H9 (cell line): ENCODE results near the gene SNORC. TPM values are rescaled to one million over a fixed set of nuclear protein-coding genes. Genes with fewer than 3 reads are reported as not detected.

Experiments used
- DNase-seq: peaks from one replicate; pipeline ENCODE4 v3.0.0-alpha.2; 2017
- H2AFZ ChIP-seq: one replicate; pipeline ENCODE4 v1.6.1; 2013; ENCODE audit warnings: mild to moderate bottlenecking, low read length, control low read depth, moderate library complexity
- H2AK5ac ChIP-seq: 2 replicates; pipeline ENCODE4 v1.6.1; 2013; ENCODE audit warnings: low read length, control low read depth, mixed read lengths; ENCODE audit not compliant: insufficient read length
- H2BK120ac ChIP-seq: one replicate; pipeline ENCODE4 v1.6.1; 2013; ENCODE audit warnings: low read depth, mild to moderate bottlenecking, low read length, control low read depth, inconsistent platforms; ENCODE audit not compliant: poor library complexity, severe bottlenecking
- H2BK12ac ChIP-seq: 2 replicates; pipeline ENCODE4 v1.6.1; 2013; ENCODE audit warnings: low read length, control low read depth, mixed read lengths, low read depth; ENCODE audit not compliant: insufficient read length
- H2BK15ac ChIP-seq: 2 replicates; pipeline ENCODE4 v1.6.1; 2013; ENCODE audit warnings: low read depth, low read length, control low read depth
- H2BK20ac ChIP-seq: one replicate; pipeline ENCODE4 v1.6.1; 2013; ENCODE audit warnings: low read depth, mild to moderate bottlenecking, low read length, control low read depth, inconsistent platforms; ENCODE audit not compliant: poor library complexity, severe bottlenecking
- H2BK5ac ChIP-seq: 2 replicates; pipeline ENCODE4 v1.6.1; 2013; ENCODE audit warnings: low read length, control low read depth, mixed read lengths; ENCODE audit not compliant: insufficient read length
- H3K14ac ChIP-seq: 2 replicates; pipeline ENCODE4 v1.6.1; 2013; ENCODE audit warnings: low read length, control low read depth; ENCODE audit not compliant: insufficient read depth
- H3K18ac ChIP-seq: 2 replicates; pipeline ENCODE4 v1.6.1; 2013; ENCODE audit warnings: low read depth, mild to moderate bottlenecking, mixed read lengths, low read length, control low read depth; ENCODE audit not compliant: insufficient read length
- H3K23ac ChIP-seq: 2 replicates; pipeline ENCODE4 v1.6.1; 2013; ENCODE audit warnings: low read length, control low read depth, mixed read lengths, low read depth; ENCODE audit not compliant: insufficient read length
- H3K23me2 ChIP-seq: 2 replicates; pipeline ENCODE4 v1.6.1; 2013; ENCODE audit warnings: low read depth, mild to moderate bottlenecking, mixed read lengths, low read length, control low read depth; ENCODE audit not compliant: insufficient read length, poor library complexity, severe bottlenecking
- H3K27ac ChIP-seq: 2 replicates; pipeline ENCODE4 v1.5.1; 2013; ENCODE audit warnings: low read length, control low read depth, mixed read lengths, low read depth; ENCODE audit not compliant: insufficient read length
- H3K27me3 ChIP-seq: 2 replicates; pipeline ENCODE4 v1.6.1; 2013; ENCODE audit warnings: low read length, control low read depth, inconsistent platforms; ENCODE audit not compliant: insufficient read depth
- H3K4ac ChIP-seq: 2 replicates; pipeline ENCODE4 v1.6.1; 2013; ENCODE audit warnings: low read depth, mild to moderate bottlenecking, control low read depth, inconsistent platforms, low read length, moderate library complexity
- H3K4me1 ChIP-seq: 2 replicates; pipeline ENCODE4 v1.6.1; 2013; ENCODE audit warnings: low read length, control low read depth, inconsistent platforms; ENCODE audit not compliant: insufficient read depth
- H3K4me2 ChIP-seq: 2 replicates; pipeline ENCODE4 v1.6.1; 2013; ENCODE audit warnings: low read length, control low read depth, mixed read lengths; ENCODE audit not compliant: insufficient read length, insufficient read depth
- H3K56ac ChIP-seq: 2 replicates; pipeline ENCODE4 v1.6.1; 2013; ENCODE audit warnings: low read depth, mild to moderate bottlenecking, mixed read lengths, low read length, control low read depth; ENCODE audit not compliant: insufficient read length
- H3K79me1 ChIP-seq: 2 replicates; pipeline ENCODE4 v1.6.1; 2013; ENCODE audit warnings: low read depth, mild to moderate bottlenecking, moderate library complexity, low read length, control low read depth, inconsistent platforms; ENCODE audit not compliant: insufficient read depth, poor library complexity, severe bottlenecking
- H3K79me2 ChIP-seq: 2 replicates; pipeline ENCODE4 v1.6.1; 2013; ENCODE audit warnings: low read length, control low read depth, inconsistent platforms; ENCODE audit not compliant: insufficient read depth
- H3K9ac ChIP-seq: 2 replicates; pipeline ENCODE4 v1.6.1; 2013; ENCODE audit warnings: low read length, control low read depth, mixed read lengths; ENCODE audit not compliant: insufficient read length; ENCODE audit errors: extremely low read depth
- H3K9me3 ChIP-seq: one replicate; pipeline ENCODE4 v1.6.1; 2013; ENCODE audit warnings: low read depth, low read length, inconsistent platforms; ENCODE audit not compliant: control insufficient read depth
- H3T11ph ChIP-seq: one replicate; pipeline ENCODE4 v1.6.1; 2013; ENCODE audit warnings: mild to moderate bottlenecking, low read length, control low read depth, inconsistent platforms
- H4K20me1 ChIP-seq: one replicate; pipeline ENCODE4 v1.6.1; 2013; ENCODE audit not compliant: control insufficient read depth, insufficient read length, insufficient read depth
- H4K5ac ChIP-seq: 2 replicates; pipeline ENCODE4 v1.6.1; 2013; ENCODE audit warnings: low read depth, mild to moderate bottlenecking, mixed read lengths, low read length, control low read depth; ENCODE audit not compliant: insufficient read length
- H4K8ac ChIP-seq: replicated peaks from 2 replicates; pipeline ENCODE4 v1.6.1; 2013; ENCODE audit warnings: low read length, control low read depth, mixed read lengths, low read depth; ENCODE audit not compliant: insufficient read length
- H4K91ac ChIP-seq: 2 replicates; pipeline ENCODE4 v1.6.1; 2013; ENCODE audit warnings: low read depth, mild to moderate bottlenecking, moderate library complexity, mixed read lengths, low read length, control low read depth; ENCODE audit not compliant: insufficient read length
- H3K27ac Mint-ChIP-seq, 3 experiments: 2 replicates in 2 of 3; 3 replicates in 1 of 3; pipeline ENCODE4 v1.8.0; 2020 to 2021; ENCODE audit warnings: mixed read lengths in 3 of 3, mild to moderate bottlenecking in 1 of 3, moderate library complexity in 1 of 3
- H3K27me3 Mint-ChIP-seq: 2 replicates; pipeline ENCODE4 v1.8.0; 2021; ENCODE audit warnings: low read depth, mild to moderate bottlenecking, moderate library complexity, mixed read lengths
- H3K36me3 Mint-ChIP-seq, 3 experiments: 2 replicates in 2 of 3; 3 replicates in 1 of 3; pipeline ENCODE4 v1.8.0; 2020 to 2021; ENCODE audit warnings: low read depth in 3 of 3, mixed read lengths in 3 of 3; ENCODE audit not compliant: insufficient read depth in 1 of 3
- H3K4me1 Mint-ChIP-seq, 2 experiments: 2 replicates each; pipeline ENCODE4 v1.8.0; 2020; ENCODE audit warnings: mixed read lengths in 2 of 2
- H3K4me3 Mint-ChIP-seq, 2 experiments: 2 replicates in 1 of 2; 3 replicates in 1 of 2; pipeline ENCODE4 v1.8.0; 2020 to 2021; ENCODE audit warnings: mild to moderate bottlenecking in 2 of 2, mixed read lengths in 2 of 2, moderate library complexity in 1 of 2
- H3K9me3 Mint-ChIP-seq, 2 experiments: 2 replicates in 1 of 2; 3 replicates in 1 of 2; pipeline ENCODE4 v1.8.0; 2020; ENCODE audit warnings: mild to moderate bottlenecking in 2 of 2, mixed read lengths in 2 of 2, moderate library complexity in 1 of 2
- WGBS: extraction: QIAGEN DNeasy Blood & Tissue Kit; methylation state at CpG from one replicate; pipeline ENCODE4 v1.1.7; 2013; ENCODE audit warnings: missing lambda C conversion rate, low lambda C conversion rate, mixed read lengths; ENCODE audit not compliant: insufficient read length; ENCODE audit errors: extremely low coverage; 5-methylcytosine and 5-hydroxymethylcytosine counted together
- total RNA-seq: library from RNA; stranded (reverse); gene quantifications from 2 replicates; pipeline ENCODE4 v1.2.1, GENCODE V29; 2021
- TF ChIP-seq, protein P1 (sequence below): fragments of 200-600 bp; sonication (generic); conservative IDR thresholded peaks from 3 replicates; pipeline ENCODE4 v1.8.0; 2021; ENCODE audit warnings: antibody characterized with exemption, mild to moderate bottlenecking

The SNORC gene
- total RNA-seq, 1 experiment from 2014 or later = 1.1 TPM

DNA sequence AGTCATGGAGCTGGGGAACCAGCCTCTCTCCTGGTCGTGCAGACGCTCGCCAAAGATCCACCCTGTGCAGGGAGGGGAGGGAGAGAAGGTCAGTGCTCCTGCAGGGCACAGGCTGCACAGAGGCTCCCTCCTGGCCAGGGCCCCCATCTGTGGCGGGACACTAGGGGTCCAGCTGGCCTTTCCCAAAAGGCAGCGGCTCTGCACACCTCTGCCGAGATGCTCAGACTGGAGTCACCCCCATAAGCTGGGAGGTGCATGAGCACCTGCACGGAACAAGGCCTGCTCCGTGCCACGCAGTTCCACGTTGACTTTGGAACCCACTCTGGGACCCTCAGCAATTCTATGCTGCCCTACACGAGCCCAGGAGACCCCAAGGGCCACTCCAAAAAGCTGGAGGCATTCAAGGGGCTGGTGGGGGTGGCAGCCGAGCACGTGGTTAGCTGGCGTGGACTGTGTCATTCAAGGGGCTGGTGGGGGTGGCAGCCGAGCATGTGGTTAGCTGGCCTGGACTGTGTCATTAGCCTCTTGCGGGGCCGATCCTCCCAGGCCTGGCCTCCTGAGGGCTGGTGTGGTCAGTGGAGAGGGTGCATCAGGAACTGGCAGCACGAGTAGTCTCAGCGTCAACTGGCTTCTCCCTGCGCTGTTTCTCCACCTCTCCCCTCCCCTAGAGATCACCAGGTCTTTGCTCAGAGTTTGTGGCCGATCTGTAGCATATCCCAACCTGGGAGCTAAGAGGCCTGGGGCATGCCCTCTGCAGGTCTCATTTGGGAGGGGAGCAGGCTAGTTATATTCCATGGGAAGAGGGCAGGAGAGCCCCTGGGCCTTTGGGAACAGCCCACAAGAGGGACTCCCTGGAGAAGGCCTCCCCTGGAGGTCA, 9.8 kb downstream of the SNORC start:
- TF ChIP-seq, protein P1, sequence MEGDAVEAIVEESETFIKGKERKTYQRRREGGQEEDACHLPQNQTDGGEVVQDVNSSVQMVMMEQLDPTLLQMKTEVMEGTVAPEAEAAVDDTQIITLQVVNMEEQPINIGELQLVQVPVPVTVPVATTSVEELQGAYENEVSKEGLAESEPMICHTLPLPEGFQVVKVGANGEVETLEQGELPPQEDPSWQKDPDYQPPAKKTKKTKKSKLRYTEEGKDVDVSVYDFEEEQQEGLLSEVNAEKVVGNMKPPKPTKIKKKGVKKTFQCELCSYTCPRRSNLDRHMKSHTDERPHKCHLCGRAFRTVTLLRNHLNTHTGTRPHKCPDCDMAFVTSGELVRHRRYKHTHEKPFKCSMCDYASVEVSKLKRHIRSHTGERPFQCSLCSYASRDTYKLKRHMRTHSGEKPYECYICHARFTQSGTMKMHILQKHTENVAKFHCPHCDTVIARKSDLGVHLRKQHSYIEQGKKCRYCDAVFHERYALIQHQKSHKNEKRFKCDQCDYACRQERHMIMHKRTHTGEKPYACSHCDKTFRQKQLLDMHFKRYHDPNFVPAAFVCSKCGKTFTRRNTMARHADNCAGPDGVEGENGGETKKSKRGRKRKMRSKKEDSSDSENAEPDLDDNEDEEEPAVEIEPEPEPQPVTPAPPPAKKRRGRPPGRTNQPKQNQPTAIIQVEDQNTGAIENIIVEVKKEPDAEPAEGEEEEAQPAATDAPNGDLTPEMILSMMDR = no peak
- no peak overlapping the region for H3K23ac ChIP-seq
- no peak overlapping the region for H3K9ac ChIP-seq
- H2AK5ac ChIP-seq = no peak overlapping the region
- no peaks in the 10 kb centered on the region for H4K20me1 ChIP-seq
- no peak overlapping the region for H4K8ac ChIP-seq
- no peak for DNase-seq
- H2AFZ ChIP-seq = no peak overlapping the region
- no peaks in the 10 kb centered on the region for H3K4me1 ChIP-seq
- H2BK15ac ChIP-seq = no peak overlapping the region
- no peak overlapping the region for H4K91ac ChIP-seq
- H3K27ac ChIP-seq = no peak overlapping the region
- no peak overlapping the region for H3K4me2 ChIP-seq
- no peak overlapping the region for H2BK20ac ChIP-seq
- no CpG with 5 or more reads among the region's 21 CpGs for WGBS
- no peaks in the 10 kb centered on the region for H3K79me1 ChIP-seq
- Mint-ChIP-seq H3K4me1 (peaks cover 0 to 3% of the 10 kb centered on the region in 2 experiments; a peak in 1 of 4 replicates), H3K36me3 (no peaks in the 10 kb centered on the region; a peak in 2 of 7 replicates), H3K27ac (peak overlapping the region in 1 of 3 experiments; percentile 11; a peak in 2 of 7 replicates), H3K4me3 (no peak overlapping the region), H3K27me3 (peaks cover 30% of the 10 kb centered on the region), H3K9me3 (no peaks in the 10 kb centered on the region)
- H3K56ac ChIP-seq = no peak overlapping the region
- peaks cover 7% of the 10 kb centered on the region for H3K23me2 ChIP-seq
- H3T11ph ChIP-seq = no peak overlapping the region
- H3K9me3 ChIP-seq = no peaks in the 10 kb centered on the region
- no peak overlapping the region for H3K4ac ChIP-seq
- no peak overlapping the region for H2BK5ac ChIP-seq
- no peak overlapping the region for H4K5ac ChIP-seq
- H3K79me2 ChIP-seq = no peaks in the 10 kb centered on the region
- H3K14ac ChIP-seq = no peak overlapping the region
- H2BK12ac ChIP-seq = no peak overlapping the region
- H3K27me3 ChIP-seq = peaks cover 8% of the 10 kb centered on the region; the same call in 1 of the 2 replicates
- no peak overlapping the region for H2BK120ac ChIP-seq
- H3K18ac ChIP-seq = no peak overlapping the region
